Tibial nerve (tissue), 3 donors: Measurements from ENCODE around the gene SLC38A10.

ENCODE experiments used
- POLR2A ChIP-seq, 2 donors: fragments of 450-650 bp; IDR thresholded peaks; one replicate each; pipeline ENCODE4 v1.6.1; 2017; ENCODE audit warnings: antibody characterized with exemption in 2 of 2, mild to moderate bottlenecking in 2 of 2, moderate library complexity in 2 of 2
- TF ChIP-seq, protein P1 (sequence below), 5 experiments: fragments of 200-600 bp in 3 of 5; fragments of 450-650 bp in 2 of 5; sonication (generic) in 3 of 5; IDR thresholded peaks; one replicate each; pipeline ENCODE4 v1.5.1; 2016 to 2019; ENCODE audit warnings: antibody characterized with exemption in 5 of 5, mild to moderate bottlenecking in 3 of 5, moderate library complexity in 2 of 5

DNA sequence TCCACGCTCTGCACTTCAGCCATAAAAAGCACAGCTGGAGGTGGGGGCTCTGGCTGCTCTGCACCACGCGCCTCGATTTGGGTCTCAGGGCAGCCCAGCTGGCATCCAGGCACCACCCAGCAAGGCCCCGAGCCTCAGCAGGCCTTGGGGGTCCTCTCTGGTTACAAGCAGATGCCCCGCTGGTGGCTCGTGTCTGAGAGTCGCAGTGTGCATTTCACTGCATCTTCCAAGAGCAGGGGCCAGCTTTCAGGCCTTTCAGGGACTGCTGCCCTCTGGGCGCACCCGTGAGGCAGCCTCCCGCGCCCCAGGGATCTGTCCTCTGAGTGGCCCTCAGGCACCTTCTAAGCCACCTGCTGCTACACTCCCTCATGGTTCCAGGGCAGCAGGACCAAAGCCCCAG, 30.5 kb downstream of the SLC38A10 start:
- no peak for TF ChIP-seq POLR2A (IDR thresholded peaks at IDR 0.05)
- TF ChIP-seq, protein P1, sequence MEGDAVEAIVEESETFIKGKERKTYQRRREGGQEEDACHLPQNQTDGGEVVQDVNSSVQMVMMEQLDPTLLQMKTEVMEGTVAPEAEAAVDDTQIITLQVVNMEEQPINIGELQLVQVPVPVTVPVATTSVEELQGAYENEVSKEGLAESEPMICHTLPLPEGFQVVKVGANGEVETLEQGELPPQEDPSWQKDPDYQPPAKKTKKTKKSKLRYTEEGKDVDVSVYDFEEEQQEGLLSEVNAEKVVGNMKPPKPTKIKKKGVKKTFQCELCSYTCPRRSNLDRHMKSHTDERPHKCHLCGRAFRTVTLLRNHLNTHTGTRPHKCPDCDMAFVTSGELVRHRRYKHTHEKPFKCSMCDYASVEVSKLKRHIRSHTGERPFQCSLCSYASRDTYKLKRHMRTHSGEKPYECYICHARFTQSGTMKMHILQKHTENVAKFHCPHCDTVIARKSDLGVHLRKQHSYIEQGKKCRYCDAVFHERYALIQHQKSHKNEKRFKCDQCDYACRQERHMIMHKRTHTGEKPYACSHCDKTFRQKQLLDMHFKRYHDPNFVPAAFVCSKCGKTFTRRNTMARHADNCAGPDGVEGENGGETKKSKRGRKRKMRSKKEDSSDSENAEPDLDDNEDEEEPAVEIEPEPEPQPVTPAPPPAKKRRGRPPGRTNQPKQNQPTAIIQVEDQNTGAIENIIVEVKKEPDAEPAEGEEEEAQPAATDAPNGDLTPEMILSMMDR (IDR thresholded peaks at IDR 0.05): no peak
